Prostate gland (tissue), 2 donors: ENCODE measurements around the gene APPBP2.

Source experiments
- POLR2A ChIP-seq: fragments of 450-650 bp; IDR thresholded peaks from one replicate; pipeline ENCODE4 v1.6.1; 2016; ENCODE audit warnings: antibody characterized with exemption, mild to moderate bottlenecking
- POLR2AphosphoS5 ChIP-seq: sonication (generic); formaldehyde crosslinking; IDR thresholded peaks from one replicate; pipeline ENCODE4 v1.6.1; 2017; ENCODE audit warnings: antibody characterized with exemption
- TF ChIP-seq, protein P1 (sequence below), 4 experiments: fragments of 200-600 bp in 2 of 4; fragments of 450-650 bp in 2 of 4; sonication (generic) in 2 of 4; IDR thresholded peaks; 1 replicate in 3 of 4; 2 replicates in 1 of 4; pipeline ENCODE4 v1.5.1; 2016 to 2019; ENCODE audit warnings: antibody characterized with exemption in 4 of 4, mild to moderate bottlenecking in 2 of 4, moderate library complexity in 2 of 4

DNA sequence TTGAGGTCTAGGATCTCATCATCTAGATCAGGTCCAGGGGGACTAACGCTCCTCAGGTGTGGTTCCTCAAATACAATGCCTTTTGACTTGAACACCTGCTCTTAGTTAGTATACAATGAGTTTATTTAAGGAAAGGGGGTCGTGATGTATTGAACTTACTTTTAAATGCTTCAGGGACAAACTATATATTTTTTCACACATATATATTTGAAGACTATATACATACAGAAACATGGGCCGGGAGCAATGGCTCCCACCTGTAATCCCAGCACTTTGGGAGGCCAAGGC is 122.6 kb downstream of the APPBP2 start:
- TF ChIP-seq POLR2A (no peak), POLR2AphosphoS5 (no peak)
- TF ChIP-seq, protein P1, sequence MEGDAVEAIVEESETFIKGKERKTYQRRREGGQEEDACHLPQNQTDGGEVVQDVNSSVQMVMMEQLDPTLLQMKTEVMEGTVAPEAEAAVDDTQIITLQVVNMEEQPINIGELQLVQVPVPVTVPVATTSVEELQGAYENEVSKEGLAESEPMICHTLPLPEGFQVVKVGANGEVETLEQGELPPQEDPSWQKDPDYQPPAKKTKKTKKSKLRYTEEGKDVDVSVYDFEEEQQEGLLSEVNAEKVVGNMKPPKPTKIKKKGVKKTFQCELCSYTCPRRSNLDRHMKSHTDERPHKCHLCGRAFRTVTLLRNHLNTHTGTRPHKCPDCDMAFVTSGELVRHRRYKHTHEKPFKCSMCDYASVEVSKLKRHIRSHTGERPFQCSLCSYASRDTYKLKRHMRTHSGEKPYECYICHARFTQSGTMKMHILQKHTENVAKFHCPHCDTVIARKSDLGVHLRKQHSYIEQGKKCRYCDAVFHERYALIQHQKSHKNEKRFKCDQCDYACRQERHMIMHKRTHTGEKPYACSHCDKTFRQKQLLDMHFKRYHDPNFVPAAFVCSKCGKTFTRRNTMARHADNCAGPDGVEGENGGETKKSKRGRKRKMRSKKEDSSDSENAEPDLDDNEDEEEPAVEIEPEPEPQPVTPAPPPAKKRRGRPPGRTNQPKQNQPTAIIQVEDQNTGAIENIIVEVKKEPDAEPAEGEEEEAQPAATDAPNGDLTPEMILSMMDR (IDR thresholded peaks at IDR 0.05): no peak
